Stimulated activated CD4-positive, alpha-beta T cell treated with anti-CD3 and anti-CD28 coated beads, Interleukin-1b, Interleukin-23, amount 100 ng/mL, for 1 hour (primary cell): Measurements from ENCODE around the gene CEP290.
A peak's percentile ranks its signal among the peaks of the same experiment; 100 is the strongest.

Source experiments
- DNase-seq, 2 donors: peaks; one replicate each; pipeline ENCODE4 v3.0.0-alpha.2; 2020; ENCODE audit warnings: low read depth in 2 of 2

CEP290 gene

GRCh38 chr12:88141774-88142609 lies at the start of gene CEP290, which contains the start of gene TMTC3:
Gene CEP290, minus strand, starts transcription at chr12:88142088. Its CDS starts 781 bp downstream, at chr12:88141307.
Gene TMTC3, plus strand, starts transcription at chr12:88142307. Its CDS starts 6,009 bp downstream, at chr12:88148316.
- DNase-seq, result peak; percentile 72 to 74

- no peak for DNase-seq
These were observed 46.3 kb upstream of the CEP290 start for GRCh38 chr12:88188180-88188579.

GRCh38 chr12:88187571-88187970 lies 45.7 kb upstream of the CEP290 start:
- no peak for DNase-seq

- DNase-seq, result no peak
These were observed 44.1 kb upstream of the CEP290 start for GRCh38 chr12:88185988-88186387.

- DNase-seq, result no peak
These were observed 43.4 kb upstream of the CEP290 start for GRCh38 chr12:88185279-88185678.

- DNase-seq, result no peak
These were observed 42.3 kb upstream of the CEP290 start for GRCh38 chr12:88184196-88184595.

GRCh38 chr12:88182416-88182815 lies 40.5 kb upstream of the CEP290 start:
- no peak for DNase-seq

- no peak for DNase-seq
These were observed 40.0 kb upstream of the CEP290 start for GRCh38 chr12:88181881-88182280.

GRCh38 chr12:88179436-88180014 lies 37.6 kb upstream of the CEP290 start:
- DNase-seq, result no peak

- no peak for DNase-seq
These were observed 33.7 kb upstream of the CEP290 start for GRCh38 chr12:88175544-88175943.

- no peak for DNase-seq
These were observed 31.0 kb upstream of the CEP290 start for GRCh38 chr12:88172844-88173407.

GRCh38 chr12:88167384-88167783 lies 25.5 kb upstream of the CEP290 start:
- DNase-seq, result no peak

GRCh38 chr12:88166179-88166578 lies 24.3 kb upstream of the CEP290 start:
- no peak for DNase-seq

- DNase-seq, result no peak
These were observed 21.5 kb upstream of the CEP290 start for GRCh38 chr12:88163371-88163770.

GRCh38 chr12:88156075-88156654 lies 14.3 kb upstream of the CEP290 start:
- DNase-seq, result no peak

- DNase-seq, result no peak
These were observed 12.1 kb upstream of the CEP290 start for GRCh38 chr12:88153959-88154358.

- no peak for DNase-seq
These were observed 8.2 kb upstream of the CEP290 start for GRCh38 chr12:88150063-88150462.

- no peak for DNase-seq
These were observed 3.9 kb upstream of the CEP290 start for GRCh38 chr12:88145567-88146505.

- no peak for DNase-seq
These were observed 2.9 kb upstream of the CEP290 start for GRCh38 chr12:88144546-88145468.

- no peak for DNase-seq
These were observed 2.1 kb upstream of the CEP290 start for GRCh38 chr12:88144037-88144436.
